HG03558 (cell line): Measurements from ENCODE around the gene CNTFR.
"Not testable (repeated sequence)": the region's sequence is repeated elsewhere in the genome, so short reads cannot be mapped to it uniquely, and the experiment has no call there.

Source experiments
- ATAC-seq: cut with Tn5 transposase; IDR thresholded peaks from one replicate; pipeline ENCODE4 v1.9.1; 2021; ENCODE audit warnings: moderate number of reproducible peaks; ENCODE audit not compliant: unreplicated experiment; ENCODE audit errors: extremely low read depth

Gene CNTFR

GRCh38 chr9:34544035-34544434 lies 45.5 kb downstream of the CNTFR start:
- no peak for ATAC-seq

DNA sequence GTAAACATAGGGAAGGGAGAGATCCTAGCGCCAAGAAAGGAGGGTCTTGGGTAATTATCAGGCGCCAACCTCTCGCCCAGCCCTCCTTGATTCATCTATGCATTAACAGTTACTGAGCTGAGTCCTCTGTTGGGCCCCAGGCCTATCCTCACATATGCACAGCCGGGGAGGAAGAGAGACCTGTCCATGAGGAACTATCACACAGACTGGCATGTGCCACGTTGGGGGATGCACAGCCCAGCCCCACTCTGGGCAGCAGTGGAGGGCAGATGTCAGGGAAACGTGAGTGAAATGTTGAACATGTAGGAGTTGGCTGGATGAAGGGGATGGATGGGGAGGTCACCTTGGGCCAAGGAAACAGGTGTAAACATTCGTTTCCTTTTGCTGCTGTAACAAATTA lies 48.0 kb downstream of the CNTFR start:
- no peak for ATAC-seq

DNA sequence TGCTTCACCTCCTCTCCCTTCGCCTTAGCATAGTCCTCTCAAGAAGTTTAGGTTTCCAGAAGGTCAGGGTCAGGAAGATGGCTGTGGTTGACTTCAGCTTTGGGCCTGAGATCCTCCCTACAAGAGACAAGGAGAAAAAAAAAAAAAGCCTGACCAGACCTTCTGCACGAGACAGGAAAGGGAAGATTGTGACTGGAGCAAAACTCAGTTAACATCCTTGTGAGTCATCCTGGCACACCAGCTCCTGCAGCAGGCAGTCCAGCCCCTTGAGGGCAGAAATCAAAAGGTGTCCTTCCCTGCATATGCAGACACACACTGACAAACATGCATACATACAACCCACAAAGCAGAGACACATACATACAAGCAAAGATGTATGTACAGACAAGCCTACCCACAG lies 48.7 kb downstream of the CNTFR start:
- no peak for ATAC-seq

GRCh38 chr9:34536685-34537084 lies 52.8 kb downstream of the CNTFR start:
- ATAC-seq, result no peak

- ATAC-seq, result not testable (repeated sequence)
Observed at GRCh38 chr9:34532041-34532440, 57.5 kb downstream of the CNTFR start.

GRCh38 chr9:34526026-34526425 lies 63.5 kb downstream of the CNTFR start:
- no peak for ATAC-seq

- ATAC-seq, result no peak
Observed at GRCh38 chr9:34524349-34524748, 65.2 kb downstream of the CNTFR start.

- no peak for ATAC-seq
Observed at GRCh38 chr9:34522971-34523797, 66.3 kb downstream of the CNTFR start, which contains the start of gene ENHO. TSS of gene ENHO (minus strand) at chr9:34522990. CDS start at chr9:34521695, 1,295 bp downstream.

DNA sequence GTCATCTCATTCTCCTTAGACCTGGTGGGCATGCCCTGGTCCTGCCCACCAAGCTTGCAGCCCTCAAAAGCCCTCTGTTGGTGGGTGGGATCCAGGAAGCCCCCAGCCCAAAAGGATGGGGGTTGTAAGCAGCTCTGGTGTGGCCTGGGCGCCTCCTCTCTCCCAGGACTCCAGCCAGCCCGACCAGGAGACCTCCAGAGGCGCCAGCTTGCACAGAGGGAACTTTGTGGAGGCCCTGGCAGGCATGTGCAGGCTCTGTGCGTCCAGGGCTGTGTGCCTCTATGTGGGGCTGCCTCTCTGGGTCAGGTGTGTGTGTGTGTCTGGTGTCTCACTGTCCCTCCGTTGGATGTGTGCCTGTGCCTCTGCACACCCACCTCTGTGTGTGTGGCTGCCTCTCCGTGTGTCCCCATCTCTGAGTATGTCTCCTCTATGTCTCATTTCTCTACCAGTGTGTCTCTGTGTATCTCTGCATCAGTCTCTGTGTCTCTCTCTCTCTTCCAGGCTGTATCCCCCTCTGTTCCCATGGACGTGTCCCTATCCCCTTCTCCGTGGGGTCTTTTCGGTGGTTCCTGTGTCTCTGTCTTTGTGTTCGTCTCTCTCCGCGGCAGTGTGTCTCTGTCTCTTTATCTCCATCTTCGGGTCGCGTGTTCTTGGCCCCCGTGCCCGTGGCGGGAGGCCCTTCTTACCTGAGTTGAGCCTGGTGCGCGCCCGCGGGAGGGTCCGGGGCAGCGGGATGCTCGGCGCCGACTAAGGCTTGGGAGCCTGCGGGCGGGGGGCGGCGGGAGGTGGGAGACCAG lies 67.2 kb downstream of the CNTFR start:
- no peak for ATAC-seq

DNA sequence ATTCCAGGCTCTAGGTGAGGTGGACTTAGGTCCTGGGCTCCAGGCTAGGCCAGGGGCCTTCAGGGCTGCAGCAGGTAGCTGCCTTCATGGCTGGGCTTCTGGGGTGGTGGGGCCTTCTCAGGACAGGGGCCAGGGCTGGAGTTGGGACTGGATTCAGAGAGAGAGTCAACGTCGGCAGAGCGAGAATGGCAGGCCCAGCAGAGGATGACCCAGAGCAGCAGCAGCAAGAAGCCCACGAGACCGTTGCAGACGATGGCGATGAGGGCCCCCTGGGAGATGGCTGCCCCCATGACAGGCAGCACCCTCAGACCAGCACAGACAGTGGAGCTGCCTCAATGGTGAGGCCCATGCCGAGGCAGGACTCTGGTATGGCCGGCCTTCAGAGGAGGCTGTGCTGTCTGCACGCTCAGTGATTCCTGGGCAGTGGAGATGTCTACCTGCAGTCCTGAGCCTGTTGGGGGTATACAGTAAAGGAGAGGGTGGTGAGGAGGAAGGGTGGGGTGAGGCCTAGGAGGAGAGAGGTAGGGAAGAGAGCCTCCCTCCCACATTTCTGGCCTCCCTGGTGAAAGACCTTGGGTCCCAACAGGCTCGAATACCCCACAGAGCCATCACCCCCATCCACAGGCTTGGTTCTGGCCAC lies 68.0 kb downstream of the CNTFR start:
- ATAC-seq, result no peak

DNA sequence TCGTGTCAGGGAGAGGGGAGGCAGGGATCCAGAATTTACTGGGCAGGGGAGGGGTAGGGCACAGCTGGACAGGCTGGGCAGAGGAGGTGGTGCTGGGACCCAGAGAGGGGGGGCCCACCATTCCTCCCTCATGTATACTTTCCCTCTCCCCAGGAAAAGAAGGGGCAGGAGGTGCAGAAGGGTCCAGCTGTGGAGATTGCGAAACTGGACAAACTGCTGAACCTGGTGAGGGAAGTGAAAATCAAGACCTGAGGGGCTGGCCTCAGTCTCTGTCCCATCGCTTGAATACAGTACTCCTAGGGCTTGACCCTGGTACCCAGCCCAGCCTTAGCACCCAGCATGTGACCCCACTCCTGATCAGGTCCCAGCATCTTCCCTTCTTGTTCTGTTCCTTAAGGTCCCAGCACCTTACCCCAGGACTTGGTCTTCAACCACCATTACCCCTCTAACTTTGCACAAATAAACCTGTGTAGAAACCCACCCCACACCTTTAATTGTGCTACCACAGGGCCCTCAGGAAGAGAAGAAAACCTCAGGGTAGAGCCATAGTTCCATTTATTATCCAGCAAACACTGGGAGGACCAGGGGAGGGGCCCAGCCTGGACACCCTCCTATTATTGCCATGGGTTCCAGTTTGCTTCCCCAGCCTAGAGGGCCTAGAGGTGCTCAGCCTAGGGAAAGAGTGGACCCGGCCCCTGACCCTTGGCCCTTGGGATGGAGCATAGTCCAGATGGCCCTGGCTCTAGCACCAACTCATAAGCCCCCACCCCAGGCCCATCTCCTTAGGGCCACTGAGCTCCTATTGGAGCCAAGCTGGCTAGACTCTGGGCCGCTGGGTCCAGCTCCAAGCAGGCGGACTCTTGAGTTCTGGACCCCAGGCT lies 68.8 kb downstream of the CNTFR start:
- ATAC-seq, result no peak

GRCh38 chr9:34520096-34520495 lies 69.4 kb downstream of the CNTFR start:
- ATAC-seq, result no peak

GRCh38 chr9:34519321-34520020 lies 70.1 kb downstream of the CNTFR start:
- ATAC-seq, result no peak

DNA sequence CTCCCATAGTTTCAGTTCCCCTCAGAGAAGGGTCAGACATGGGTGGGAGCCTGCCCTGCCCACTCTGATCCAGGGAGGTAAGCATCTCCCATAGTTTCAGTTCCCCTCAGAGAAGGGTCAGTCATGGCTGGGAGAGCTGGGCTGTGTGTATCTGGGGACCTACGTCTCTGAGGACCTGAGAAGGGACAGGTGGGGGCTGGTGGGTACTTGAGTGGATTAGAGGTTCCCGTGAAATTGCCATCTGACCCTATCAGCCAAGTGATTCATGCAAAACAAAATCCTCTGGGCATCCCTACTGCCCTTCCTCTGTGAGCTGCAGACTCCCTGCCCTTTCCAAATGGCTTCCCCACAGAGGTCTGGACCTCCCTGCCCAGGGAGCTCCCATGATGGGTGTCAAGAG lies 70.6 kb downstream of the CNTFR start:
- ATAC-seq, result no peak

GRCh38 chr9:34518110-34518616 lies 71.4 kb downstream of the CNTFR start:
- ATAC-seq, result no peak

- ATAC-seq, result no peak
Observed at GRCh38 chr9:34517185-34517584, 72.3 kb downstream of the CNTFR start.

DNA sequence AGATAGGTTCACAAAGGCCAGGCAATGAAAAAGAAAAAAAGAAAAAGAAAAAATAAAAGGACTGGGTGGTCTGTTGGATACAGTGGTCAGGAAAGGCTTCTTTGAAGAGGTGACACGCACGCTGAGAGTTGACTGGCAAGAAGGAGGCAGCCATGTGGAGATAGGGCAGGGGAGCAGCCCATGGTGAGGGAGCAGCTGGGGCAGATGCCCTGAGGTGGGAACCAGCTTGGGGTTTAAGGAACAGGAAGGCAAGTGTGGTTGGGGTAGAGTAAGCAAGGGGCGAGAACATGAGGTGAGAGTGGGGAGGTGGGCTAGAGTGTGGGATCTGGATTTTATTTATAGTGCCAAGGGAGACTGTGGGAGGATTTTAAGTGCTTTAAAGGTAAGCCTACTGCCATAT lies 73.6 kb downstream of the CNTFR start:
- ATAC-seq, result no peak

- no peak for ATAC-seq
Observed at GRCh38 chr9:34514816-34515215, 74.7 kb downstream of the CNTFR start.

DNA sequence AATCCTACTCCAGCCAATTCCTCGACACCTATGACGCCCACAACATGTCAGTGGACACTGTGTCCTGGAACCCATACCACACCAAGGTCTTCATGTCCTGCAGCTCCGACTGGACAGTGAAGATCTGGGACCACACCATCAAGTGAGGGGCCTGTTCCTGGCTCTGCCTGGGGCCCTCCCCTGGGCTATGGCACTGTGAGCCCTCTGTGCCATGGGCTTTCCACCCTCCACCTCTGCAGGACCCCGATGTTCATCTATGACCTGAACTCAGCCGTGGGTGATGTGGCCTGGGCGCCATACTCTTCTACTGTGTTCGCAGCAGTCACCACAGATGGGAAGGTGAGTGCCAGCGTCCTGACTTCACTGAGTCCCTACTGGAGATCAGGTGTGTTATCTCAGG lies 75.1 kb downstream of the CNTFR start:
- ATAC-seq, result no peak
